GM18861 (cell line): Measurements from ENCODE around the gene PLCB1.
"Not testable (repeated sequence)": the region's sequence is repeated elsewhere in the genome, so short reads cannot be mapped to it uniquely, and the experiment has no call there.

Experiments
- ATAC-seq: cut with Tn5 transposase; IDR thresholded peaks from one replicate; pipeline ENCODE4 v1.9.1; 2021; ENCODE audit not compliant: unreplicated experiment

The PLCB1 gene

DNA sequence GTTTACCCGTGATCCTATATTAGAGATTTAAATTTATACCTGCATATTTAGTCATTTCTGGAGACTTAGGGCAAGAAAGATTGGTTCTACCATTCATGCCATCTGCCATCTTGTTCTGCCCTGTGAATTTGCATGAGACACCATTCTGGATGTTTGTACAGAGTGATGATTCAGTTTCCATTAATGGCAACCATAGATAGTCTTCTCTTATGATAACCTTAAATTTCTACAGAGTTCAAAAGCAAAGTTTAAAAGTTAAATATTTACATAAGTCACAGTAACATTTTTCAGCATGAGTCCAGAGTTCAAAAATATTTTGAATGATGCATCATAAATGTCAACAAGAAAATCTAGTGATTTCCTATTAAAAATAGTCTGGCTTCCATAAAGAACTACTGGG lies 23.2 kb downstream of the PLCB1 start:
- ATAC-seq = no peak

DNA sequence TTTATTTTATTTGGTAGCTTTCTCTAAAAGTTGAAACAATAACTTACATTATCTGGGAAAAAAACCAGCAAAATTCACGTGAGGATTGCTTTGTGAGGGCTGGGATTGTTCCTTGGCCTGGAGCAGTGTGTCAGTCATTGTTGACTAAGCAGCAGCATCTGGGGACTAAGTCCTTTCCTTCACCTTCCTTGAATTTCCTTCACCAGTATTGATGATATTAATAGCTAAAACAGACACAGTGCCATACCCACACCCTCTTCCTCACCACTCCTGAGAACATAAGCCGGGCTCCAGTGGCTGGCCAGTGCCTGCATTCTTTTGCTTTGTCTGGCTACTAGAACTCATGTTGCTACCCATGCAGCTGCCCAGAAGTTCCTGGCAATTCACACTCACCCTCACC lies 23.7 kb downstream of the PLCB1 start:
- ATAC-seq = no peak

DNA sequence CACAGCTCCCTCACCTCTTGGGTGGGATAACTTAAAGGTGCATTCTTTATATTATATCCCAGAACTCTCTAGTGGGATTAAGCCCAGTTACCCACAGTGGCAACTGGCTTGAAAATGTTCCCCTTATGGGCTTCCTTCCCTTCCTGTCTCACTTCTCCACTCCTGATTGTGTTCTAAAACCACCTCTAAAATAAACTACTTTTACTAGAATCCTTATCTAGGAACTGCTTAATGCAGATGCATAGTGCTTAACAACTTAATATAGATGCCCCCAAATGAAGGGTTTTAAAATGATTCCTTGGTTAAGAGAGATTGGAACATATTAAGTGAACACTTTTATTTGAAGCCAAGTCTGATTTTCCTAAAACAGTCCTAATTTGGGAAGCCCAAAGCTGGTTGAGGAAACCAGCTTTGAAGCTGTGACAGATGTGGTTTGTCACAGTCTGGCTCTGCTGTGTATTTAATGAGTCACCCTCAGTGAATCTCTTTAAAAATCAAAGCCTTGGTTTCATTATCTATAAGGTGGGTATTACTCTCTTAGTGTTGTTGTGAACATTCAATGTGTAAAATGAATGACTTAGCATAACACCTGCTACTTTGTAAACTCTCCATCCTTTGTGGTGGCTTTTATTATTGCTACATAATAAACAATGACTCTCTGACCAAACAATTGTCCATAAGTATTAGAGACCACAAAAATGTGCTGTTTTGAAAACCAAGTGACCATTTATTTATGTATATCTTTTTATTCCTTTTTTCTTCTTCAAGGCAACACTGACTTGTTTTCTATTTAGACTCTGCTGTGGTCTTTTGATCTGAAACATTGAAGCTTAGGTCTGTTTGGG lies 24.4 kb downstream of the PLCB1 start:
- ATAC-seq = peak; percentile 80

DNA sequence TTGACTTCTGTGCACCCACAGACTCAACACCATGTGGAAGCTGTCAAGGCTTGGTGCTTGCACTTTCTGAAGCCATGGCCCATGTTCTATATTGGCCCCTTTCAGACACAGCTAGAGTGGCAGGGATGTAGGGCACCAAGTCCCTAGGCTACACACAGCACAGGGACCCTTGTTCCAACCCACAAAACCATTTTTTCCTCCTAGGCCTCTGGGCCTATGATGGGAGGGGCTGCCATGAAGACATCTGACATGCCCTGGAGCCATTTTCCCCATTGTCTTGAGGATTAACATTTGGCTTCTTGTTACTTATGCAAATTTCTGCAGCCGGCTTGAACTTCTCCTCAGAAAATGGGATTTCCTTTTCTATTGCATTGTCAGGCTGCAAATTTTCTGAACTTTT lies 27.2 kb downstream of the PLCB1 start:
- not testable (repeated sequence) for ATAC-seq

DNA sequence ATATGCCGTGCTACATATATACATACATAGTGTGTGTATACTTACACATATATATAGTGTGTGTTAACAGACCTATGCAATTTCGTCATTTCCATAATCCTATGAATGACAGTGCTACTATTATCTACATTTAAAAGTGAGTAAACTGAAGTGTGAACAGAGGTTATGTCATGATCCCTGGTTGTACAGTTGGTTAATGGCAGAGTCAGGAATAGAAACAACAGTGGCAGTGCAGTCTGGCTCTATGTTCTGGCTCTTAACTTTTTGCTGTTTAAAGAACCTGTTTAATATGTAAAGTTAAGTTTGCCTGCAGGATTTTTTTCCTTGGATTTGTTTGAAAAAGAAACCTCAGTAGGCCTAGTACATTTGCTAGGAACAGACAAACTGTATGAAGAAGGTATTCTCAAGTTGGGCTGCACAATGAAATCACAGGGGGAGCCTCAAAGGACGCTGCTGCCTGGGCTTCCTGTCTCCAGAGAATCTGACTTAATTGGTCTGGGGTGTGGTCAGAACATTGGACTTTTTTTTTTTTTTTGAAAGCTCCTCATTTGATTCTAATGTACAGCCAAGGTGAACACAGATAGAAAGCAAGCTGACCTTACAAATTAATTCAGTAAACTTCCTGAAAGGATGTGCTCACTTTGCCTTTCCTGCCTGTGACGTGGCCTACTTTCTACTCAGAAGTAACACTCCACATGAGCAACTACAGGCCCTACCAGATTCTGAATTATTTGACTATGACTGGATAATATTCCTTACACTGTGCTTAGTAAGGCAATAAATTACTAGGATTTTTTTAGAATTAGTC lies 29.4 kb downstream of the PLCB1 start:
- no peak for ATAC-seq

DNA sequence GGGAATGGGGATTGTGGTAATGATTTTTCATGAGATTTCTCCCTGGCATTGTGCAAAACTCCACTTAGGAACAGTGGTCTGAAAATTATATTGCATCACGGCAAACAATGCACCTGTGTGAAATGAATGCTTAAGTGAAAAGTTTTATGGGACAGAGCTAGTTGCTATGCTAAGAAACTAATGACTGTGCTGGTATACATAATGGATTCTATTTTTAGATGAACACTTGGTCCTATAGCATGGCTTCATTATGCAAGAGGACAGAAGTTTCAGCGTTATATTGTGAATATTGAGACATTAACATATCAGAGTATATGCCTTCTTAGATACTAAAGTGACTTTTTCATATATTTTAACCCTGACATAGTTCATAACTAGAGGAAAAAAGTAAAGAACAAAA lies 30.5 kb downstream of the PLCB1 start:
- ATAC-seq = no peak

DNA sequence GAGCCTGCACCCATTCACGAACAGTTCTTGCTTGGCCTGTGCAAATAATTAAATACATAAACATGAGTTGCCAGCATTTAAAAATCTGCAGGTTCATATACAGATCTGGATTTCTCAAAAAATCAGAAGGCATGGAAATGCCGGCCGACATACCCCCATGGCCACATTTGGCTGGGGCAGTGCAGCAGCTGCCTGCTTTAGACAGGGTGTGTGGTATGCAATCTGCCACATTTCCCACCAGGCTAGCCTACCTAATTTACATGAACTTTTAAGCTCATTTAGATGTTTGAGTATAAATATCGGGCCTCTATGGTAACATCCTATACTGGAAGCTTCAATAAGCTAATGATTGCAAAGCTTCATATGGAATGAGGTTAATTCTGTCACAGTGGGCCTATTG lies 31.5 kb downstream of the PLCB1 start:
- no peak for ATAC-seq

DNA sequence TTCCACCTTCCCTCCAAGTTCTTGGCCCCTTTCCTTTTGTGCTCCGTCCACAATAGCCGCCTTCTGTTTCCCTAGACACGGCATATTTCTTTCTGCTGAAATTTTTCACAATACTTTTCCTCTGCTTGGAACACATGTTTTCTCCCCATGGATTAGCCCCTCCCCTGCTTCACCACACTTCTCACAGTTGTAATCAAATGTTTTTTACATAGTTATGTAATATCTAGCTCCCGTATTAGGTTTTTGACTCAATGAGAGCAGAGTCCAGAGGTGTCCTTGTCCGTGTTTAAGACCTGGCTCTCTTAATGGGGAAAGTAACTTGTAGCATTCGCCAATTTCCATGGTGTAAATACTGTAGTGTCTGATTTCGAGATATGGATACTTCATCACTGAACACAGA lies 34.7 kb downstream of the PLCB1 start:
- ATAC-seq = no peak

DNA sequence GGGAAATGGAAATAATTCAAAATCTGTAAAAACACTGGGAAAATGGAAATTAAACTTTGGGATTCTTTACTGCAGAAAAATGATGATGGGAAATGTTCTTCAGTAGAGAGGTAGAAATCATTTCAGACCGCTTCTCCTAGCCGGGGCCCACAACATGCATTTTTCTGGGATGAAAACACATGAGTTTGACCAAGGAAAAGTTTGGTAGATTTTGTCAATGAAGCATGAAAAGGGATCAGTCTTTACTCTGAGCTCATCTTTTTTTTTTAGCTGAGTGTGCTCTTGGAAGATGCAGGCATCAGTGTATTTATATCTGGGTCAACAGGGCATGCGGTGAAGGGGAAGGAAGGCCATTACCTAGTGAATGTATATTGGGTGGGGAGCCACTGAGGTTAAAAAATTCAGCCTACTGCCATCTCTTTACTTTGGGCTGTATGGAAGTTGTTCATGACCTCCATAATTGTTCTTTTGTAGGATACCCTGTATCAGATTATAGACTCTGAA lies 36.8 kb downstream of the PLCB1 start:
- ATAC-seq = no peak

DNA sequence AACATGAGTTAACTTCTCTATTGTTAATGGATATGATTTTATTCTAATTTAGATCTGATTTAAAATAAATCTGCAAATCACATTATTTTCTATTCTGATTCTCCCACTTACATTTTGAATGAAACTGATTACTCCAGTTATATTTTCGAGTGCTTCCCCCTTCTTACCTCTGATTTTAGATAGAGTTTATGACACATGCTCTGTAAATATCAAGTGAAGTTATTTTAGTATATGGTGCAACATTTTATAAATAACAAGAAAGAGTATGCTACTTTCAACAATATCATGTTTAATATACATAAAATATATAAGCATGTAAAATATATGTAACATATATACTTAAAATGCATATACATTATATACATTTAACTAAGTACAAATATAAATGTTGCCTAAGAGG lies 38.9 kb downstream of the PLCB1 start:
- ATAC-seq = no peak

DNA sequence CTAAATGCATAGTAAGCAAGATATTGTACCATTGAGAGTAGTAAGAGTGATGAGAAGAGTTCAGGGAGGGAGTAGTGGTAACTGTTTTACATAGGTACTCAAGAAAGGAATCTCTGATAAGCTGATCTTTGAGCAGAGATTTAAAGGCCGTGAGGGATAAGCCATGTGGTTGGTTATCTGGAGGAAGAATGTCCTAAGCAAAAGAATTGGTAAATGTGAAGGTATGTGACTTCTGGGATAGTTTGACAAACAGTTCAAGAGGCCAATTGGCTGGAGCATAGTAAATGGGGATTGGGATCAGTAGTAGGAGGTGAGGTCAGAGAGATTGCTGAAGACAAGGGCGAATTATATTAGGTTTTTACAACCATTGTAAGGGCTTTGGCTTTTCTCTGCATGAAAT lies 40.1 kb downstream of the PLCB1 start:
- no peak for ATAC-seq

DNA sequence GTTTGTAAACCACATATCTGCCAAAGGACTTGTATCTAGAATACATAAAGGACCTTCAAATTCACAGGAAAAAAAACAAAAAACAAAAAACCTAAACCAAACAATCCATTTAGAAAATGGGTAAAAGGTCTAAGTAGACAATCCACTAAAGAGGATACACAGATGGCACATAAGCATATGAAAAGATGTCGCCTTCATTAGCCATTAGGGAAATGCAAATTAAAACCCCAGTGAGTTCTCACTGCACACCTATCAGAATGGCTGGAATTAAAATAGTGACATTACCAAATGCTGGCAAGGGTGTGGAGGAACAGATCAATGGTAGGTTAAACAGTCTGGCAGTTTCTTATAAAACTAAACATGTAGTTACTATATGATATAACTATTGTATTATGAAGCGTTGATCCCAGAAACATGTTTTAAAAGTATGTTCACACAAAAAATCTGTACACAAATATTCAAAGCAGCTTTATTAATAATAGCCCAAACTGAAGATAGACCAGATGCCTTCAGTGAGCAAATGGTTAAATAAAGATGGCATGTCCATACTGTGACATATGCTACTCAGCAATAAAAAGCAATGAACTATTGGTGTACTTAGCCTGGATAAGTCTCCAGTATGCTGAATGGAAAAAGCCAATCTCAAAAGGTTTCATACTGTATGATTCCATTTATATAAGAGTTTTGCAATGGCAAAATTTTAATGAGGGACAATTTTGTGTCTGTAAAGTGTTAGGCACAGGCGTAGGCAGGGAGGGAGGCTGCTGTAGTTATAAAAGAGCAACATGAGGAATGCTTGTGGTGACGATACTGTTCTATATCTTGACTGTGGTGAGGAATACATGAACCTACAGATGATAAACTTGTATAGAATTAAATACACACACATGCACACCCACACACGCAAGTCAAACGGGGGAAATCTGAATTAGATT lies 43.9 kb downstream of the PLCB1 start:
- ATAC-seq = no peak

DNA sequence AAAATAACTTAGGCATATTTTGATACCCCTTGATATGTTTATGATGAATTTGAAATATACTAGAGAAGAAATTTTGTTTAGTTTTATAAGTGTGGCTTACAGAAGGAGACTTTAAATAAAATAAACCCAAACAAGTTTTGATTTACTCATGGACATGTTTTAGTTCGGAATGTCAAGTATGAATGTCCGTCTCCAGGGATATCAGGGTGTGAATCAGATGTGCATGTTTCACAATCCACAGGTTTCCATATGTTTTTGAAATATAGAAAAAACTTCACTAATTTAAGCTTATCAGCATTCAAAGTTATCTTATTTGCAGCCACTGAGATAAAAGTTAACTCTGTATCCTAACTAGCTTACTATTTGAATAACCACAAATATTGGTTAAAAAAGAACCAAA lies 51.5 kb downstream of the PLCB1 start:
- no peak for ATAC-seq

DNA sequence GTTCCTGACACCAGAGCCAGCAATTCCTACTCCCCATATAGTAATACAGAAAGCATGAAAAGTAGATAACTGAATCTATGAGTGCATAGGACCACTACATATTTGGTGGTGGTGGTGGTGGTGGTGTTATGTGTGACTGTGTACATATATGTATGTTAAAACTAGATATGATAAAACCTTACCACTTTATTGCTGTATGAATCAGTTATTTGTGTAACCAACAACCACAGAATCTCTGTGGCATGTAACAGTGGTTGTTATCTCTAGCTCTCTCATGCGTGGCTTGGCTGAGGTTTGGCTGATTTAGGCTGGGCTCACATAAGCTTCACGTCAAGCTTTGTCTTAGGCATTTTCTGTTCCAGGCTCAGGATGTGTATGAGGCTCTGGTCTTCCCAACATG lies 55.7 kb downstream of the PLCB1 start:
- ATAC-seq = no peak

DNA sequence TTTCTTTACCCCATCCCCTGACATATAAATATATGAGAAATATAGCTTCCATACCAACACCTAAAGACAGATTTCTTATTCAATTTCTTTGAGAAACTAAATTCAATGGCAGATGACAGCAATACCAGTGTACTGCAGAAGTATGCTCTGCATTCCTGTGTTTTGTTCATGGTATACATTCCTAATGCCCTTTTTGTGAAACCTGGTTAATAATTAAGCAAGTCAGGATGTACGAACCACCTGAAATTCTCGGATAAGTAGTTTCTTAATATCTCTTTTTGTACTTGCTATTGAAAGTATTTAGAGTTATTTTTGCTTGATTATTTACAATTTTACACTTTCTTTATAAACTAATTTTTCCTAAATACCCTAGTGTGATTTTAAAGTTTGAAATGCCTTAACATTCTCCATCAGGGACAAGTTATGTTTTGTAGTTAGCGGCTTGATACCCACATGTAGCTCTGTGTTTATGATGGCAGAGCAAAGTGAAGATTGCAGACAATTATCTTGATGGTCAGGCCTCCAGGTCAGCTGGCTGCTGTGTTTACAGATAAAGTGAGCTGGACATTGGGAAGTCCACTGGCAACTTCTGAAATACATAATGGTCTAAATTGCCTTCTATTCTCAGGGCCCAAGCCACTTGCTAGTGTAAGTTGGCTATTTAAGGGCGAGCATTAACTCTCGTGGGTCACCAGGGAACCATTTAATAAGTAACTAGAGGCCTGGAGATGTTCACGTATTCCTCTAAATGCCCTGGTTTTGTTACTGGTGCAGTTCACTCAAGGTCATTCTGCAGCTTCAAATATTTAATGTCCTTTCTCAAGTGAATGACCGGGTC lies 58.2 kb downstream of the PLCB1 start:
- no peak for ATAC-seq

DNA sequence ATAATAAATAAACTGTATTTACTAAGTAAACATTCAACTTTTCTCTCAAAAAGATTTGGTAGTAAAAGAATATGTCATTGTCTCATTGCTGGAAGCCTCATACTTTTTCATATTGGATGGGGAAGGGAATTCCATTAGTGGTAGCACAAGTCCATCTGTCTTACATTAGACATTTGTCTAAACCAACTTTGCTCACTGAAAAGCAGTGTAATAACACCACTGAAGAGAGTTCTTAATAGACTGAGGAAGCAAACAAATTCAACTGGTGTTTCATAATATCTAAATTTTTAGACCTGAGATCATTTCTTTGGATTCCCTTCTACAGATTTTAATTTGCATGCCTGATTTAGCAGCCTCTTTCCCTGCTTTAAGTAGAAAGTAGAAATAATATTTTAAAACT lies 62.7 kb downstream of the PLCB1 start:
- ATAC-seq = no peak

DNA sequence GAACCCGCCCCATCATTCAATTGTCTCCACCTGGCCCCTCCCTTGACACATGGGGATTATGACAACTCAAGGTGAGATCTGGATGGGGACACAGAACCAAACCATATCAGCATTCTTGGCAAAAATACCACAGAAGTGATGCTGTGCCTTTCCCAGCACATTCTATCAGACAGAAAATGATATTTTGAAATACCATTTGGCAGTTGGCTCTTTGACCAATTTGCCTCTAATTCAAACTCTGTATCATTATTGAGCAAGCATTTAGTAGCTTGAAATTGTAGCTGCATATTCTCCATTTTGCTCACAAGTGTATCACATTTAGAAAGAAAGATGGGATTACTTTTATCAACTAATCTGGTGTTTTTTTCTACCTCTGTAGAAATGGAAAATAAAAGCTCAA lies 64.0 kb downstream of the PLCB1 start:
- ATAC-seq = no peak

DNA sequence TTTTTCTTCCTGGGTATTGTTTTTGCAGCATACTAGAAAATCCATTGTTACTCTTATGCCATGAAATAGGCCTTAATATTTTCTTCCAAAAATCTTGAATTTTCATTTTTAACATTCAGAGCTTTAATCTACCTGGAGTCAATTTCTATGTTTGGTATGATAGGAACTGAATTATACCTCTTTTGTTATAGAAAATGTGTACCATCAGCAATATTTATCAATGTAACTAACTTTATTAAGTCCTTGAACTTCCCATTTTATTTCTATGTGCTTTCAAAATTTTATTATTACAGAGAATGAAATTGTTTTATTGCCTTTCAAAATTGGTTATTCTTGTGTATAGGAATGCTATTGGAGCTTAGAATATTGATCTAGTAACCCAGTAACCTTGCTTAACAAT lies 68.2 kb downstream of the PLCB1 start:
- ATAC-seq = no peak

DNA sequence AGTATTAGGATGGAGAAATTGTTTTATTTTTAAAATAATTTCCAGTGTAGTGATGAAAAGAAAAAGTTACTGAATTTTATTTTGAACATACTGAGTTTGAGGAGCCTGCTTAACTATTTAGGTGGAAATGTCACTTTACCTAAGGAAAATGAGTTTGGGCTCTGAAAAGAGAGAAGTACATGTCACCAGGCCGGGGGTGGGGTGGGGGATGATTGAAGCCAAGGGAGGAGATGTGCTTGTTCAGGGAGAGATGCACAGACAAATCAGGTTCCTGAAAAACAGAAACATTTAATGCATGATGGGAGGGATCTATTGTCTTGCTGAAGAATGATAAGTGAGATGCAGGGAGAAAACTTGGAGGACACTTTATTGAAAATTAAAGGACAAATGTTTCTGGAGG lies 71.3 kb downstream of the PLCB1 start:
- no peak for ATAC-seq

DNA sequence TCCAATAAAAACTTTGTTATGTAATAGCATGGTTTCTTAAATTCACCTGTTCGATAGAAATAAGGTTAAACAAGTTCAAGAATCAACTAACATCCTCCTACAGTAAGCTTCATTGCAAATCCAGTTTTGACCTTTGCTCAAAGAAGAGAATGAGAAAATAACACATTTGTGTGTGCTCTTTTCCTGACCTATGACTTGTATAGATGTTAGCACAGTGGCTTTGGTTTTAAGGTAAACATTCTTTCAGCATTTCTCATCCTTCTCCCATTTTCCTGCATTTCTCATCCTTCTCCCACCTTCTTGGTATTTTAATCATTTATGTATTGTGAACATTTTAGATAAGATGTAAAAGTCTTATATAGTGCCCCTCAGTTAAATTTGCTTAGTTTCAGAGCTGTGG lies 73.9 kb downstream of the PLCB1 start:
- ATAC-seq = no peak
